ENCODE measurements around the gene ARHGAP45.

GRCh38 chr19:1087813-1088415, 20.9 kb downstream of the ARHGAP45 start:
- TF ChIP-seq CTCF (conservative IDR thresholded peaks at IDR 0.05; ENCODE audit: low read depth, low read length), result no peak
- TF ChIP-seq EZH2 (IDR thresholded peaks at IDR 0.05; ENCODE audit: low read length, unreplicated experiment), result no peak
- TF ChIP-seq EZH2phosphoT487 (IDR thresholded peaks at IDR 0.05; ENCODE audit: borderline replicate concordance, low read length), result no peak
